HepG2 (cell line): ENCODE measurements around the gene SYT11. TPM values are rescaled to one million over a fixed set of nuclear protein-coding genes. Genes with fewer than 3 reads are reported as not detected.

Source experiments
- ATAC-seq: fragments of 200-7000 bp; cut with Tn5 transposase; 3 replicates; pipeline ENCODE4 v1.9.1; 2020; ENCODE audit warnings: mild to moderate bottlenecking, moderate library complexity
- BruUV-seq: library from RNA; stranded (reverse); fragments of 400-500 nt; replicated peaks from 2 replicates; lab custom pipeline; 2021; lab: Mats Ljungman, UMichigan
- CTCF ChIA-PET: fragments of 300-600 bp; formaldehyde crosslinking; extraction: SDS; loops from one replicate; lab custom pipeline; 2021; ENCODE audit warnings: low total read pairs, inconsistent platforms, low intra/inter-chr PET ratio; lab: Yijun Ruan, JAX
- POLR2A ChIA-PET: fragments of 350-600 bp; sonication (Branson Sonifier 250); formaldehyde crosslinking; loops from one replicate; lab custom pipeline; 2020; ENCODE audit warnings: antibody characterized with exemption, inconsistent platforms; lab: Yijun Ruan, JAX
- DNase-seq: peaks from one replicate; pipeline ENCODE4 v3.0.0-alpha.2; 2015; ENCODE audit warnings: low spot score
- FAIRE-seq: peaks from 3 replicates; lab custom pipeline; 2011; peaks lifted over from hg19 to GRCh38; lab: Jason Lieb, UNC
- H2AFZ ChIP-seq: one replicate; pipeline ENCODE4 v1.6.1; 2011; ENCODE audit warnings: low read length, inconsistent platforms
- H3K27ac ChIP-seq: fragments of 300-600 bp; 3 replicates; pipeline ENCODE4 v1.8.0; 2011; ENCODE audit warnings: mixed run types, mild to moderate bottlenecking, mixed read lengths, low read length, inconsistent platforms; ENCODE audit not compliant: insufficient read depth; ENCODE audit errors: extremely low read length
- H3K27me3 ChIP-seq, 2 experiments: fragments of 200-600 bp in 1 of 2; 2 replicates in 1 of 2; 3 replicates in 1 of 2; pipeline versions ENCODE4 v1.6.0 to v1.8.0; 2011; ENCODE audit warnings: low read length in 2 of 2, mild to moderate bottlenecking in 2 of 2, moderate library complexity in 2 of 2, inconsistent platforms in 1 of 2; ENCODE audit not compliant: insufficient read depth in 2 of 2, control insufficient read depth in 1 of 2
- H3K36me3 ChIP-seq, 2 experiments: fragments of 200-600 bp in 1 of 2; replicated peaks in 1 of 2; 2 replicates in 1 of 2; 3 replicates in 1 of 2; pipeline versions ENCODE4 v1.5.1 to v1.8.0; 2011; ENCODE audit warnings: low read length in 2 of 2, inconsistent platforms in 1 of 2; ENCODE audit not compliant: insufficient read depth in 2 of 2, control insufficient read depth in 1 of 2
- H3K4me1 ChIP-seq: 2 replicates; pipeline ENCODE4 v1.5.1; 2012; ENCODE audit warnings: low read length, inconsistent platforms; ENCODE audit not compliant: insufficient read depth
- H3K4me2 ChIP-seq: 2 replicates; pipeline ENCODE4 v1.6.0; 2011; ENCODE audit warnings: low read depth, low read length, inconsistent platforms
- H3K4me3 ChIP-seq, 3 experiments: fragments of 200-600 bp in 1 of 3; sonication (generic), shearing (Covaris generic) in 1 of 3; replicated peaks in 1 of 3; 2 replicates each; pipeline ENCODE4 v1.5.1; 2011 to 2016; ENCODE audit warnings: low read length in 3 of 3, inconsistent platforms in 2 of 3, low read depth in 2 of 3, mild to moderate bottlenecking in 2 of 3, control low read depth in 1 of 3, mixed read lengths in 1 of 3; ENCODE audit not compliant: insufficient read depth in 1 of 3
- H3K79me2 ChIP-seq: one replicate; pipeline ENCODE4 v1.6.1; 2011; ENCODE audit warnings: low read length, inconsistent platforms; ENCODE audit not compliant: insufficient read depth
- H3K9ac ChIP-seq: 2 replicates; pipeline ENCODE4 v1.6.0; 2011; ENCODE audit warnings: mild to moderate bottlenecking, low read depth, low read length, inconsistent platforms; ENCODE audit not compliant: insufficient read depth
- H3K9me3 ChIP-seq: 2 replicates; pipeline ENCODE4 v1.5.1; 2012; ENCODE audit warnings: mild to moderate bottlenecking, low read length
- H4K20me1 ChIP-seq: 2 replicates; pipeline ENCODE4 v1.6.0; 2011; ENCODE audit warnings: inconsistent platforms, mild to moderate bottlenecking, low read length, moderate library complexity; ENCODE audit not compliant: insufficient read depth
- CENPT ChIP-seq: sonication (generic); formaldehyde crosslinking; IDR thresholded peaks from 2 replicates; pipeline ENCODE4 v1.8.0; 2022; ENCODE audit warnings: low read depth, mild to moderate bottlenecking, moderate library complexity, missing genetic modification reagents
- ELF3 ChIP-seq: IDR thresholded peaks from 2 replicates; pipeline ENCODE4 v1.6.1; 2016; ENCODE audit warnings: missing genetic modification reagents, missing compliant biosample characterization
- JUND ChIP-seq: sonication (generic); formaldehyde crosslinking; IDR thresholded peaks from 2 replicates; pipeline ENCODE4 v1.8.0; 2022; ENCODE audit warnings: mild to moderate bottlenecking, missing genetic modification reagents
- MAZ ChIP-seq, 2 experiments: sonication (generic) in 1 of 2; formaldehyde crosslinking in 1 of 2; IDR thresholded peaks; 2 replicates each; pipeline versions ENCODE4 v1.5.0 to v1.6.1; 2012 to 2020; ENCODE audit warnings: low read depth in 2 of 2, mild to moderate bottlenecking in 2 of 2, borderline replicate concordance in 1 of 2, improper control_type of control experiment in 1 of 2, low read length in 1 of 2, missing genetic modification reagents in 1 of 2, moderate library complexity in 1 of 2
- SIX4 ChIP-seq: sonication (generic); formaldehyde crosslinking; IDR thresholded peaks from 2 replicates; pipeline ENCODE4 v1.4.0; 2020; ENCODE audit warnings: missing genetic modification reagents
- TFDP1 ChIP-seq: IDR thresholded peaks from 2 replicates; pipeline ENCODE4 v1.6.1; 2016; ENCODE audit warnings: missing compliant biosample characterization, missing genetic modification reagents, borderline replicate concordance
- ZNF296 ChIP-seq: sonication (generic); formaldehyde crosslinking; conservative IDR thresholded peaks from 2 replicates; pipeline ENCODE4 v1.5.0; 2020; ENCODE audit warnings: mild to moderate bottlenecking, missing genetic modification reagents
- ZNF333 ChIP-seq: sonication (generic); formaldehyde crosslinking; IDR thresholded peaks from 2 replicates; pipeline ENCODE4 v1.4.0; 2020; ENCODE audit warnings: mild to moderate bottlenecking, missing genetic modification reagents, borderline replicate concordance
- ZNF615 ChIP-seq: sonication (generic); formaldehyde crosslinking; IDR thresholded peaks from 2 replicates; pipeline ENCODE4 v1.5.0; 2020; ENCODE audit warnings: mild to moderate bottlenecking, missing genetic modification reagents, borderline replicate concordance
- ZNF670 ChIP-seq: sonication (generic); formaldehyde crosslinking; IDR thresholded peaks from 2 replicates; pipeline ENCODE4 v1.8.0; 2022; ENCODE audit warnings: mild to moderate bottlenecking, missing genetic modification reagents, borderline replicate concordance
- ZNF709 ChIP-seq: sonication (generic); formaldehyde crosslinking; IDR thresholded peaks from 2 replicates; pipeline ENCODE4 v1.5.0; 2020; ENCODE audit warnings: mild to moderate bottlenecking, missing genetic modification reagents
- ZSCAN25 ChIP-seq: sonication (generic); formaldehyde crosslinking; IDR thresholded peaks from 2 replicates; pipeline ENCODE4 v1.8.0; 2022; ENCODE audit warnings: mild to moderate bottlenecking, missing genetic modification reagents
- WGBS: methylation state at CpG from one replicate; pipeline ENCODE4 v1.1.6; 2017; ENCODE audit warnings: low lambda C conversion rate; 5-methylcytosine and 5-hydroxymethylcytosine counted together
- in situ Hi-C: cut with HindIII; loops from 2 replicates; pipeline ENCODE4 v1.10.0; 2017; ENCODE audit warnings: low pct_unique_long_range_greater_than_20kb; ENCODE audit not compliant: extremely low pct_ligation_motif_present
- intact Hi-C: fragments of 100-400 bp; cut with micrococcal nuclease; formaldehyde crosslinking; loops from one replicate; pipeline ENCODE4 v1.10.0; 2022; ENCODE audit not compliant: unreplicated experiment
- polyA plus RNA-seq, 8 experiments: library from polyadenylated mRNA; depleted of rRNA in 3 of 8; stranded (reverse) in 7 of 8; unstranded in 1 of 8; fragments of >200 nt; fragmentation: Illumina TruSeq in 4 of 8; extraction: Trizol in 4 of 8; gene quantifications; 2 replicates each; pipeline versions ENCODE4 v1.2.1 to v1.2.3, GENCODE V29; 2011 to 2016; ENCODE audit warnings: low read depth in 4 of 8, missing spikeins in 1 of 8, mixed read lengths in 1 of 8; ENCODE audit not compliant: insufficient read depth in 1 of 8
- total RNA-seq, 5 experiments: library from RNA; depleted of rRNA; stranded (reverse); fragments of >200 nt; fragmentation: Illumina TruSeq; extraction: Trizol; gene quantifications; 2 replicates each; pipeline ENCODE4 v1.2.3, GENCODE V29; 2016; ENCODE audit warnings: low read depth in 1 of 5
- TF ChIP-seq, protein P1 (sequence below): sonication (generic); formaldehyde crosslinking; IDR thresholded peaks from 2 replicates; pipeline ENCODE4 v1.5.1; 2020; ENCODE audit warnings: mild to moderate bottlenecking, missing genetic modification reagents, borderline replicate concordance

SYT11 gene
- total and polyA plus RNA-seq, 2 of the 13 experiments (the other 11 are each of a cell fraction or from before 2014, with no cell fraction given), result 0.22 to 0.59 TPM

DNA sequence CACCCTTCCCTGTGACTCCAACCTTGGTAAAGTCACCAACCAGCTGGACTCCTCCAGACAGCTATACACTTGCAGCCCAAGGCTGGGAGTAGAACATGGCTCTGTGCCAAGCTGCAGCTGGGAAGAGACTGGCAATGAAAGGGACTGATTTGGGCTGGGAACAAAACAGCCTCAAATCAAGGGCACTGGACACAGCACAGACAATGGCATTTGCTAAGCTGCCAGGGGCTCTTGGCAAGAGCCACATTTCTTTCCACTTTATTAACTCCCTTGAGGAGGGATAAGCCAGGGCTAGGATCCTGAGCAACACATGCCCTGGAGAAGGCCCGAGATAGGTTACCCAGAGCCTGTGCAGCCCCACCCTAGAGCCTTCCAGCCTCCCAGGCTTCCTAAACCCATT is 12.0 kb downstream of the SYT11 start (continued):
- TF ChIP-seq ZSCAN25 (CRISPR knock-in tag), result no peak
- no peak for TF ChIP-seq TFDP1 (CRISPR knock-in tag)
- TF ChIP-seq ZNF670 (CRISPR knock-in tag), result no peak
- TF ChIP-seq, all 625 proteins: peak for 0

DNA sequence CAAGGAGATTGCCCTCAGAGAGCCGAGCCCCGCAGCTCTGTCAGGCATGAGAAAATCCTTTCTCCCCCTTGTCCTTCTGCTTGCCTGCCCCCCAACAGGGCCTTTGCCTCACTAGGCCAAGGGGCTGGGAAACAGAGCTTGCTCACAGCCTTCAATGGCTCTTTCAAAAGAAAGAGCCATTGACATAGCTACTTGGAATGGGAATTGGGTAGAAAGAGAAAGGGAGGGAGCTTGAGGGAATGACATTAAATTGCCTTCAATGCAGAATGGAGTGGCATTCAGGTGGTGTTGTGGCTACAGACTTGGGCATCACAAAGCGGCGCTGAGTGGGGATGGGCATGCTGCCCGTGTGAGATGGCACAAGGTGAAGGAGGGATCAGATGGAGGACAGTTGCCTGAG is 13.2 kb downstream of the SYT11 start:
- WGBS, result 46% methylated on average over 5 of the region's 5 CpGs
- in situ Hi-C loops, result no loop called here
- ATAC-seq (no peak), DNase-seq (no peak), FAIRE-seq (no peak)
- Histone ChIP-seq H3K36me3 (no peaks in the 10 kb centered on the region), H2AFZ (no peak overlapping the region), H3K4me1 (peaks cover 10% of the 10 kb centered on the region), H3K9me3 (no peaks in the 10 kb centered on the region), H3K9ac (no peak overlapping the region), H3K79me2 (no peaks in the 10 kb centered on the region), H3K27ac (no peak overlapping the region), H3K4me3 (no peak overlapping the region), H3K27me3 (peaks cover 5 to 39% of the 10 kb centered on the region in 2 experiments; a peak in 4 of 5 replicates), H3K4me2 (no peak overlapping the region), H4K20me1 (no peaks in the 10 kb centered on the region)
- ChIA-PET POLR2A (no interaction called here), CTCF (no interaction called here)
- no TSS peak for BruUV-seq
- intact Hi-C loops, result no loop called here
- TF ChIP-seq, protein P1, sequence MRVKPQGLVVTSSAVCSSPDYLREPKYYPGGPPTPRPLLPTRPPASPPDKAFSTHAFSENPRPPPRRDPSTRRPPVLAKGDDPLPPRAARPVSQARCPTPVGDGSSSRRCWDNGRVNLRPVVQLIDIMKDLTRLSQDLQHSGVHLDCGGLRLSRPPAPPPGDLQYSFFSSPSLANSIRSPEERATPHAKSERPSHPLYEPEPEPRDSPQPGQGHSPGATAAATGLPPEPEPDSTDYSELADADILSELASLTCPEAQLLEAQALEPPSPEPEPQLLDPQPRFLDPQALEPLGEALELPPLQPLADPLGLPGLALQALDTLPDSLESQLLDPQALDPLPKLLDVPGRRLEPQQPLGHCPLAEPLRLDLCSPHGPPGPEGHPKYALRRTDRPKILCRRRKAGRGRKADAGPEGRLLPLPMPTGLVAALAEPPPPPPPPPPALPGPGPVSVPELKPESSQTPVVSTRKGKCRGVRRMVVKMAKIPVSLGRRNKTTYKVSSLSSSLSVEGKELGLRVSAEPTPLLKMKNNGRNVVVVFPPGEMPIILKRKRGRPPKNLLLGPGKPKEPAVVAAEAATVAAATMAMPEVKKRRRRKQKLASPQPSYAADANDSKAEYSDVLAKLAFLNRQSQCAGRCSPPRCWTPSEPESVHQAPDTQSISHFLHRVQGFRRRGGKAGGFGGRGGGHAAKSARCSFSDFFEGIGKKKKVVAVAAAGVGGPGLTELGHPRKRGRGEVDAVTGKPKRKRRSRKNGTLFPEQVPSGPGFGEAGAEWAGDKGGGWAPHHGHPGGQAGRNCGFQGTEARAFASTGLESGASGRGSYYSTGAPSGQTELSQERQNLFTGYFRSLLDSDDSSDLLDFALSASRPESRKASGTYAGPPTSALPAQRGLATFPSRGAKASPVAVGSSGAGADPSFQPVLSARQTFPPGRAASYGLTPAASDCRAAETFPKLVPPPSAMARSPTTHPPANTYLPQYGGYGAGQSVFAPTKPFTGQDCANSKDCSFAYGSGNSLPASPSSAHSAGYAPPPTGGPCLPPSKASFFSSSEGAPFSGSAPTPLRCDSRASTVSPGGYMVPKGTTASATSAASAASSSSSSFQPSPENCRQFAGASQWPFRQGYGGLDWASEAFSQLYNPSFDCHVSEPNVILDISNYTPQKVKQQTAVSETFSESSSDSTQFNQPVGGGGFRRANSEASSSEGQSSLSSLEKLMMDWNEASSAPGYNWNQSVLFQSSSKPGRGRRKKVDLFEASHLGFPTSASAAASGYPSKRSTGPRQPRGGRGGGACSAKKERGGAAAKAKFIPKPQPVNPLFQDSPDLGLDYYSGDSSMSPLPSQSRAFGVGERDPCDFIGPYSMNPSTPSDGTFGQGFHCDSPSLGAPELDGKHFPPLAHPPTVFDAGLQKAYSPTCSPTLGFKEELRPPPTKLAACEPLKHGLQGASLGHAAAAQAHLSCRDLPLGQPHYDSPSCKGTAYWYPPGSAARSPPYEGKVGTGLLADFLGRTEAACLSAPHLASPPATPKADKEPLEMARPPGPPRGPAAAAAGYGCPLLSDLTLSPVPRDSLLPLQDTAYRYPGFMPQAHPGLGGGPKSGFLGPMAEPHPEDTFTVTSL (CRISPR knock-in tag), result no peak
- no peak for TF ChIP-seq SIX4 (CRISPR knock-in tag)
- TF ChIP-seq ELF3 (CRISPR knock-in tag), result no peak
- no peak for TF ChIP-seq ZNF333 (CRISPR knock-in tag)
- no peak for TF ChIP-seq MAZ (IDR thresholded peaks at IDR 0.05; ENCODE audit: borderline replicate concordance, low read depth, low read length)
- TF ChIP-seq MAZ (CRISPR knock-in tag; IDR thresholded peaks at IDR 0.05; ENCODE audit: low read depth), result no peak
- no peak for TF ChIP-seq ZNF296 (CRISPR knock-in tag)
- TF ChIP-seq CENPT, result no peak
- TF ChIP-seq JUND (CRISPR knock-in tag), result no peak
- no peak for TF ChIP-seq ZNF709
- no peak for TF ChIP-seq ZNF615 (CRISPR knock-in tag)
